Body of pancreas (tissue), 4 donors: Measurements from ENCODE around the gene GATAD2B.

ENCODE experiments used
- POLR2A ChIP-seq, 3 donors: fragments of 450-650 bp; IDR thresholded peaks; one replicate each; pipeline ENCODE4 v1.6.1; 2016; ENCODE audit warnings: antibody characterized with exemption in 3 of 3, mild to moderate bottlenecking in 2 of 3
- TF ChIP-seq, protein P1 (sequence below), 7 experiments: fragments of 450-650 bp in 4 of 7; fragments of 200-600 bp in 3 of 7; sonication (generic) in 3 of 7; IDR thresholded peaks; one replicate each; pipeline ENCODE4 v1.5.1; 2016 to 2019; ENCODE audit warnings: antibody characterized with exemption in 7 of 7

DNA sequence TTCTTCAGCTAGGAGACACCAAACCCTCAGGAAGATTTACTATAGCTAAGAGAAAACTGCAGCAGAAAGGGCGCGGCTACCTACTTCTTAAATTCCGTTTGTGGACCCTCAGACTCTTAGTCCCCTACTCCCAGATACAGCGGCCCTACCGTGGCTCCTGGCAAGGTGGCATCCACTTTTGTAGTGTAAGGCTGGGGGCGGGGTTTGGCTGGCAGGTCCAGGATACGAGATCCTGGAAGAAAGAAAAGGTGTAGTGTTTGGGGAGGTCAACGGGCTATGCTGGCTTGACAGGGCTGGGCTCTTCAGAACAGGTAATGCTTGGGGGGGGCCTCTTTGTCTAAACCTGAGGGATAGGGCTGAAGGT lies 45.2 kb upstream of the GATAD2B start:
- TF ChIP-seq POLR2A (IDR thresholded peaks at IDR 0.05): no peak
- TF ChIP-seq, protein P1, sequence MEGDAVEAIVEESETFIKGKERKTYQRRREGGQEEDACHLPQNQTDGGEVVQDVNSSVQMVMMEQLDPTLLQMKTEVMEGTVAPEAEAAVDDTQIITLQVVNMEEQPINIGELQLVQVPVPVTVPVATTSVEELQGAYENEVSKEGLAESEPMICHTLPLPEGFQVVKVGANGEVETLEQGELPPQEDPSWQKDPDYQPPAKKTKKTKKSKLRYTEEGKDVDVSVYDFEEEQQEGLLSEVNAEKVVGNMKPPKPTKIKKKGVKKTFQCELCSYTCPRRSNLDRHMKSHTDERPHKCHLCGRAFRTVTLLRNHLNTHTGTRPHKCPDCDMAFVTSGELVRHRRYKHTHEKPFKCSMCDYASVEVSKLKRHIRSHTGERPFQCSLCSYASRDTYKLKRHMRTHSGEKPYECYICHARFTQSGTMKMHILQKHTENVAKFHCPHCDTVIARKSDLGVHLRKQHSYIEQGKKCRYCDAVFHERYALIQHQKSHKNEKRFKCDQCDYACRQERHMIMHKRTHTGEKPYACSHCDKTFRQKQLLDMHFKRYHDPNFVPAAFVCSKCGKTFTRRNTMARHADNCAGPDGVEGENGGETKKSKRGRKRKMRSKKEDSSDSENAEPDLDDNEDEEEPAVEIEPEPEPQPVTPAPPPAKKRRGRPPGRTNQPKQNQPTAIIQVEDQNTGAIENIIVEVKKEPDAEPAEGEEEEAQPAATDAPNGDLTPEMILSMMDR (IDR thresholded peaks at IDR 0.05): no peak
